A549 (cell line): ENCODE results near the gene COPZ1. TPM values are rescaled to one million over a fixed set of nuclear protein-coding genes. Genes with fewer than 3 reads are reported as not detected.

Experiments
- ATAC-seq, 2 experiments: fragments of 200-7000 bp in 1 of 2; fragments of >200 bp in 1 of 2; cut with Nextera tagmentation in 1 of 2; cut with Tn5 transposase in 1 of 2; 3 replicates each; pipeline versions ENCODE4 v1.8.0 to v1.9.1; 2018 to 2020; ENCODE audit warnings: mild to moderate bottlenecking in 1 of 2, moderate library complexity in 1 of 2
- CTCF ChIA-PET: fragments of 300-600 bp; sonication (Branson Sonifier 250); formaldehyde crosslinking; extraction: SDS; loops from one replicate; lab custom pipeline; 2021; ENCODE audit warnings: antibody characterized with exemption, inconsistent platforms; lab: Yijun Ruan, JAX
- POLR2A ChIA-PET: fragments of 350-600 bp; formaldehyde crosslinking; extraction: SDS; loops from one replicate; lab custom pipeline; 2021; ENCODE audit warnings: antibody characterized with exemption, inconsistent platforms; lab: Yijun Ruan, JAX
- DNase-seq, 2 experiments: peaks; one replicate each; pipeline versions ENCODE4 v3.0.0 to v3.0.0-alpha.2; 2011 to 2016; ENCODE audit warnings: low read depth in 1 of 2, low spot score in 1 of 2
- FAIRE-seq: peaks from 2 replicates; lab custom pipeline; 2011; peaks lifted over from hg19 to GRCh38; lab: Jason Lieb, UNC
- H3K27ac ChIP-seq, 2 experiments: fragments of >200 bp; sonication (Bioruptor Twin); formaldehyde crosslinking; 3 replicates each; pipeline ENCODE4 v1.5.1; 2016 to 2017
- H3K4me1 ChIP-seq: fragments of >200 bp; sonication (Bioruptor Twin); formaldehyde crosslinking; 3 replicates; pipeline ENCODE4 v1.6.1; 2016
- H3K4me2 ChIP-seq: fragments of >200 bp; sonication (Bioruptor Twin); formaldehyde crosslinking; 3 replicates; pipeline ENCODE4 v1.6.1; 2016
- H3K4me3 ChIP-seq: fragments of >200 bp; sonication (Bioruptor Twin); formaldehyde crosslinking; 3 replicates; pipeline ENCODE4 v1.5.1; 2016
- H3K9me3 ChIP-seq: fragments of >200 bp; sonication (Bioruptor Twin); formaldehyde crosslinking; 3 replicates; pipeline ENCODE4 v1.6.1; 2016
- BHLHE40 ChIP-seq: IDR thresholded peaks from 2 replicates; pipeline ENCODE4 v1.6.1; 2012; ENCODE audit warnings: low read depth, low read length, inconsistent platforms
- CBX2 ChIP-seq: fragments of 200-600 bp; sonication (generic); IDR thresholded peaks from 2 replicates; pipeline ENCODE4 v1.6.1; 2016; ENCODE audit warnings: low read depth, mild to moderate bottlenecking, borderline replicate concordance
- CBX8 ChIP-seq: fragments of 200-600 bp; sonication (generic); IDR thresholded peaks from 2 replicates; pipeline ENCODE4 v1.6.1; 2016
- CHD4 ChIP-seq: fragments of 200-600 bp; sonication (generic); IDR thresholded peaks from 2 replicates; pipeline ENCODE4 v1.6.1; 2016; ENCODE audit warnings: antibody characterized with exemption, mild to moderate bottlenecking, borderline replicate concordance
- EHMT2 ChIP-seq: fragments of 200-600 bp; sonication (generic); IDR thresholded peaks from 2 replicates; pipeline ENCODE4 v1.6.1; 2016; ENCODE audit warnings: antibody characterized with exemption, low read depth, mild to moderate bottlenecking, moderate library complexity
- FOSL2 ChIP-seq, 2 experiments: fragments of 450-650 bp in 1 of 2; fragments of >200 bp in 1 of 2; sonication (Bioruptor Twin) in 1 of 2; formaldehyde crosslinking; IDR thresholded peaks; 2 replicates each; pipeline versions ENCODE4 v1.5.0 to v1.6.1; 2016 to 2020; ENCODE audit warnings: mild to moderate bottlenecking in 1 of 2, moderate library complexity in 1 of 2
- FOXS1 ChIP-seq: fragments of 250-450 bp; sonication (Bioruptor Pico); IDR thresholded peaks from 2 replicates; pipeline ENCODE4 v1.5.0; 2020; ENCODE audit warnings: mild to moderate bottlenecking, moderate library complexity
- HDAC2 ChIP-seq: fragments of 200-600 bp; sonication (generic); IDR thresholded peaks from 2 replicates; pipeline ENCODE4 v1.6.1; 2016
- HOXB13 ChIP-seq: fragments of 250-450 bp; sonication (Bioruptor Pico); IDR thresholded peaks from 2 replicates; pipeline ENCODE4 v1.5.0; 2020; ENCODE audit warnings: low read depth, mild to moderate bottlenecking, moderate library complexity
- JUN ChIP-seq, 2 experiments: fragments of >200 bp; sonication (Bioruptor Twin); formaldehyde crosslinking; IDR thresholded peaks; 2 replicates in 1 of 2; 3 replicates in 1 of 2; pipeline ENCODE4 v1.6.1; 2016 to 2017
- JUNB ChIP-seq: fragments of >200 bp; sonication (Bioruptor Twin); formaldehyde crosslinking; IDR thresholded peaks from 2 replicates; pipeline ENCODE4 v1.6.1; 2016
- MAZ ChIP-seq: fragments of 150-350 bp; IDR thresholded peaks from 2 replicates; pipeline ENCODE4 v1.6.1; 2014; ENCODE audit warnings: antibody characterized with exemption, low read depth, low read length, borderline replicate concordance
- MYC ChIP-seq: IDR thresholded peaks from 2 replicates; pipeline ENCODE4 v1.6.1; 2012; ENCODE audit warnings: mild to moderate bottlenecking, inconsistent platforms, low read length, improper control_type of control experiment, borderline replicate concordance
- NPAS2 ChIP-seq: fragments of 250-450 bp; sonication (Bioruptor Pico); IDR thresholded peaks from 2 replicates; pipeline ENCODE4 v1.8.0; 2022; ENCODE audit warnings: mild to moderate bottlenecking, moderate library complexity, borderline replicate concordance
- NR3C1 ChIP-seq: fragments of >200 bp; sonication (Bioruptor Twin); formaldehyde crosslinking; IDR thresholded peaks from 3 replicates; pipeline ENCODE4 v1.6.1; 2017
- PHF8 ChIP-seq: fragments of 200-600 bp; sonication (generic); IDR thresholded peaks from 2 replicates; pipeline ENCODE4 v1.6.1; 2016; ENCODE audit warnings: low read depth, mild to moderate bottlenecking, antibody characterized with exemption, moderate library complexity, borderline replicate concordance
- POLR2A ChIP-seq: IDR thresholded peaks from 2 replicates; pipeline ENCODE4 v1.6.1; 2012; ENCODE audit warnings: mild to moderate bottlenecking, low read length
- RCOR1 ChIP-seq: fragments of 150-350 bp; IDR thresholded peaks from 2 replicates; pipeline ENCODE4 v1.6.1; 2014; ENCODE audit warnings: antibody characterized with exemption, low read length, low read depth
- SREBF2 ChIP-seq: fragments of 450-650 bp; IDR thresholded peaks from 2 replicates; pipeline ENCODE4 v1.6.1; 2014; ENCODE audit warnings: mild to moderate bottlenecking, moderate library complexity
- TP53 ChIP-seq: fragments of 250-450 bp; sonication (Bioruptor Pico); IDR thresholded peaks from 2 replicates; pipeline ENCODE4 v1.5.0; 2021; ENCODE audit warnings: mild to moderate bottlenecking, moderate library complexity
- ZFP36 ChIP-seq: fragments of 450-650 bp; IDR thresholded peaks from 2 replicates; pipeline ENCODE4 v1.6.1; 2014; ENCODE audit warnings: borderline replicate concordance; ENCODE audit not compliant: partially characterized antibody
- ZSCAN20 ChIP-seq: fragments of 250-450 bp; sonication (Bioruptor Pico); IDR thresholded peaks from 2 replicates; pipeline ENCODE4 v1.8.0; 2022; ENCODE audit warnings: mild to moderate bottlenecking, moderate library complexity
- WGBS: methylation state at CpG from one replicate; pipeline ENCODE4 v1.1.6; 2017; ENCODE audit errors: missing lambda C conversion rate; 5-methylcytosine and 5-hydroxymethylcytosine counted together
- polyA plus RNA-seq, 4 experiments: library from polyadenylated mRNA; depleted of rRNA in 3 of 4; stranded (reverse); fragments of >200 nt; fragmentation: RNase III in 1 of 4; extraction: RNeasy Plus Mini Kit Qiagen cat#74134 plus additional on column Dnase treatment in 1 of 4; gene quantifications; 2 replicates in 3 of 4; 3 replicates in 1 of 4; pipeline ENCODE4 v1.2.3, GENCODE V29; 2011 to 2017
- TF ChIP-seq, protein P1 (sequence below): fragments of >200 bp; sonication (Bioruptor Twin); formaldehyde crosslinking; IDR thresholded peaks from 2 replicates; pipeline ENCODE4 v1.6.1; 2016
- TF ChIP-seq, protein P2 (sequence below): IDR thresholded peaks from 2 replicates; pipeline ENCODE4 v1.6.1; 2012
- TF ChIP-seq, protein P3 (sequence below): fragments of 250-450 bp; sonication (Bioruptor Pico); IDR thresholded peaks from 2 replicates; pipeline ENCODE4 v1.5.0; 2020; ENCODE audit warnings: low read depth, mild to moderate bottlenecking, moderate library complexity

The COPZ1 gene
- polyA plus RNA-seq, 2 of the 4 experiments (the other 2 are of a cell fraction), result 300 to 613 TPM

DNA sequence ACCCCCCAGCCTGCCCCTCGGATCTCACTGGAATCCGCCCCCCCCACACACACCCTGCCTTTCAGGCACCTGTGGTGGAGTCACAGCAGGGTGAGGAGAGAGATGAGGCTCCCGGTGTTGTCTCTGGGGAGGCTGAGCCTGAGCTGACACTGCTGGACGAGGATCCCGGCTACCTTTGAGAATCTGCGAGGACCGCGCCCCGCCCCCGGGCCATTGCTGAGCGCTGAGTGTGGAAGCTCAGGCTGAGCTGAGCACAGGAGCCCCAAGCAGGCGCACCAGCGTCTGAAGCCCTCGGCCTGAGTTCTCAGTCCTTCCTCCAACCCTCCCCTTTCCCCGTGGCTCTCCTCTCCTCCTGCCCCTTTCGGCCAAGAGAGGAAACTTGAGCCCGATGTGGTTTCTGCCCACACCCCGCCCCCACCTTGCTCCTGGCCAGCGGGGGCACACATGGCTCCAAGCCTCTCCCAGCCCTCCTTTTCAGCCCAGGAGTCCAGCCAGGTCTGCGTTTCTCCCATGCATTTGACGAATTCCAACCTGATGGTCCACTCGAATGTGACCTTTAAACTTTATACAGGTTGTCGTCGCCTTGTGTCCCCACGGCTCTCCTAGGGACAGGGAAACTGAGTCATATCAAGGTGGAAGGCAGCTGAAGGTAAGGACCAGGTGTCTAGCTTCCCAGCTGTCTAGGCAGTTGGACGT, 24.1 kb upstream of the COPZ1 start, which contains the start of gene NFE2:
TSS of gene NFE2 (minus strand) at position 284 of the 696 bp plus-strand sequence. CDS start 5,767 bp downstream, outside the sequence.
- peak; percentile 86 to 92 for ATAC-seq
- TF ChIP-seq, protein P1, sequence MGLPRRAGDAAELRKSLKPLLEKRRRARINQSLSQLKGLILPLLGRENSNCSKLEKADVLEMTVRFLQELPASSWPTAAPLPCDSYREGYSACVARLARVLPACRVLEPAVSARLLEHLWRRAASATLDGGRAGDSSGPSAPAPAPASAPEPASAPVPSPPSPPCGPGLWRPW, result no peak
- TF ChIP-seq JUN (IDR thresholded peaks at IDR 0.05) (no peak), HDAC2 (no peak), NR3C1 (no peak), FOXS1 (CRISPR knock-in tag) (no peak), CBX8 (no peak), RCOR1 (no peak), JUNB (no peak), SREBF2 (no peak), BHLHE40 (no peak), HOXB13 (no peak), NPAS2 (CRISPR knock-in tag) (no peak), MYC (no peak), ZSCAN20 (no peak), CBX2 (no peak)
- TF ChIP-seq, protein P2, sequence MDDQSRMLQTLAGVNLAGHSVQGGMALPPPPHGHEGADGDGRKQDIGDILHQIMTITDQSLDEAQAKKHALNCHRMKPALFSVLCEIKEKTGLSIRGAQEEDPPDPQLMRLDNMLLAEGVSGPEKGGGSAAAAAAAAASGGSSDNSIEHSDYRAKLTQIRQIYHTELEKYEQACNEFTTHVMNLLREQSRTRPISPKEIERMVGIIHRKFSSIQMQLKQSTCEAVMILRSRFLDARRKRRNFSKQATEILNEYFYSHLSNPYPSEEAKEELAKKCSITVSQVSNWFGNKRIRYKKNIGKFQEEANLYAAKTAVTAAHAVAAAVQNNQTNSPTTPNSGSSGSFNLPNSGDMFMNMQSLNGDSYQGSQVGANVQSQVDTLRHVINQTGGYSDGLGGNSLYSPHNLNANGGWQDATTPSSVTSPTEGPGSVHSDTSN, result no peak
- TF ChIP-seq, protein P3, sequence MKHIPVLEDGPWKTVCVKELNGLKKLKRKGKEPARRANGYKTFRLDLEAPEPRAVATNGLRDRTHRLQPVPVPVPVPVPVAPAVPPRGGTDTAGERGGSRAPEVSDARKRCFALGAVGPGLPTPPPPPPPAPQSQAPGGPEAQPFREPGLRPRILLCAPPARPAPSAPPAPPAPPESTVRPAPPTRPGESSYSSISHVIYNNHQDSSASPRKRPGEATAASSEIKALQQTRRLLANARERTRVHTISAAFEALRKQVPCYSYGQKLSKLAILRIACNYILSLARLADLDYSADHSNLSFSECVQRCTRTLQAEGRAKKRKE, result no peak

DNA sequence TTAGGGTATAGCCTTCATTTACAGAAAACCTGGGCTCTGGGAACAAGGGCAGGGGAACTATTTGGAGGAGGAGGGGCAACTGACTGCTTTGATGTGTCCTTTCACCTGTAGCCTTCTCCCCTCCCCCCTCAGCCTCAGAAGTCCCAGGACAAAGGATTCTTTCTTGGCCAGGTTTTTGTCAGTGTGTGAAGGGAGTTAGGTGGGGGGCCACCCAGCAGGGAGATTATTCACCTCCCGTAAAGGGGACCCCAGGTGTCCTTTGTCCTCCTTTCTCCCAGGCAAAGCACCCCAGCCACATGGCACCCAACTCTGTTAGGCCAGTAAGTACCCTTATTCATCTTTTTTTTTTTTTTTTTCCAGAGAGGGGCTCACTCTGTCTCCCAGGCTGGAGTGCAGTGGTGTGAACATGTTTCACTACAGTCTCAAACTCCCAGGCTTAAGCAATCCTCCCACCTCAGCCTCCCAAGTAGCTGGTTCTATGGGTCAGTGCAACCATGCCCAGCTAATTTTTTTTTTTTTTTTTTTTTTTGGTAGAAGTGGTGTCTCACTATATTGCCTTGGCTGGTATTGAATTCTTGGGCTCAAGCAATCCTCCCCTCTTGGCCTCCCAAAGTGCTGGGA, 23.4 kb upstream of the COPZ1 start:
- 94% methylated on average over 1 of the region's 1 CpG for WGBS
- DNase-seq, result no peak

More for the DNA sequence above, 24.1 kb upstream of the COPZ1 start, which contains the start of gene NFE2:
- peak within 1 kb of the TSS; percentile 85 for H3K4me2 ChIP-seq
- H3K4me1 ChIP-seq, result peaks cover 32% of the 10 kb centered on the region
- 18% methylated on average over 15 of the region's 26 CpGs for WGBS
- H3K9me3 ChIP-seq, result no peaks in the 10 kb centered on the region
- H3K27ac ChIP-seq, result peak within 1 kb of the TSS; percentile 34 to 81; a peak in 5 of 6 replicates
- no peak for FAIRE-seq
- peak within 1 kb of the TSS; percentile 29 for H3K4me3 ChIP-seq
- ChIA-PET CTCF (interaction anchor here (0.6 to 3.3 kb wide), 8 partner anchors 9 to 80 kb away, joined by 3 to 18 read pairs (median 6); partner anchors contain the start of gene COPZ1), POLR2A (interaction anchor here (0.8 to 2.6 kb wide), 5 partner anchors 12 to 58 kb away, joined by 4 to 13 read pairs (median 8); partner anchors contain the start of genes CBX5, COPZ1 and HNRNPA1)
- DNase-seq, result peak; percentile 63 to 66

More for the DNA sequence above, 23.4 kb upstream of the COPZ1 start:
- POLR2A ChIA-PET, result interaction anchor here (0.8 to 2.6 kb wide), 4 partner anchors 13 to 23 kb away, joined by 4 to 13 read pairs (median 8); partner anchors contain the start of genes CBX5, COPZ1 and HNRNPA1
- no peak for FAIRE-seq
- peak overlapping the region; percentile 85 for H3K4me2 ChIP-seq
- CTCF ChIA-PET, result interaction anchor here (0.9 to 3.3 kb wide), 8 partner anchors 8 to 81 kb away, joined by 3 to 18 read pairs (median 6); partner anchors contain the start of gene COPZ1
- ATAC-seq, result no peak
- H3K27ac ChIP-seq, result peak overlapping the region; percentile 34 to 81; a peak in 5 of 6 replicates
- H3K4me1 ChIP-seq, result peaks cover 33% of the 10 kb centered on the region
- no peaks in the 10 kb centered on the region for H3K9me3 ChIP-seq
- TF ChIP-seq EHMT2 (no peak), MAZ (no peak), CHD4 (no peak), ZSCAN20 (no peak), NR3C1 (no peak), PHF8 (no peak), ZFP36 (no peak), RCOR1 (no peak), FOSL2 (IDR thresholded peaks at IDR 0.05) (no peak), FOSL2 (CRISPR knock-in tag; IDR thresholded peaks at IDR 0.05) (no peak), POLR2A (no peak), TP53 (no peak)
- TF ChIP-seq, protein P2, result no peak
- H3K4me3 ChIP-seq, result peak overlapping the region; percentile 29
